HG03108 (cell line): ENCODE data around the gene LCE5A.
"Not testable (repeated sequence)": the region's sequence is repeated elsewhere in the genome, so short reads cannot be mapped to it uniquely, and the experiment has no call there.

Source experiments
- ATAC-seq: cut with Tn5 transposase; IDR thresholded peaks from one replicate; pipeline ENCODE4 v1.9.1; 2021; ENCODE audit warnings: moderate library complexity; ENCODE audit not compliant: unreplicated experiment

LCE5A gene

GRCh38 chr1:152510503-152510902 is at the start of gene LCE5A:
TSS of gene LCE5A (plus strand) at chr1:152510803. CDS start at chr1:152511535, 732 bp downstream.
- ATAC-seq = no peak

- no peak for ATAC-seq
Observed at GRCh38 chr1:152461544-152461943, 49.1 kb upstream of the LCE5A start.

GRCh38 chr1:152462636-152463035 is 48.0 kb upstream of the LCE5A start:
- ATAC-seq = no peak

- ATAC-seq = no peak
Observed at GRCh38 chr1:152466217-152466616, 44.4 kb upstream of the LCE5A start.

- no peak for ATAC-seq
Observed at GRCh38 chr1:152473887-152474537, 36.6 kb upstream of the LCE5A start.

- no peak for ATAC-seq
Observed at GRCh38 chr1:152479792-152480595, 30.6 kb upstream of the LCE5A start.

- ATAC-seq = no peak
Observed at GRCh38 chr1:152481869-152482664, 28.5 kb upstream of the LCE5A start.

GRCh38 chr1:152486400-152487006 is 24.1 kb upstream of the LCE5A start:
- ATAC-seq = no peak

GRCh38 chr1:152487871-152488270 is 22.7 kb upstream of the LCE5A start:
- no peak for ATAC-seq

GRCh38 chr1:152491537-152491936 is 19.1 kb upstream of the LCE5A start:
- ATAC-seq = not testable (repeated sequence)

GRCh38 chr1:152495066-152495675 is 15.4 kb upstream of the LCE5A start:
- no peak for ATAC-seq

- no peak for ATAC-seq
Observed at GRCh38 chr1:152497273-152497672, 13.3 kb upstream of the LCE5A start.

GRCh38 chr1:152501704-152502103 is 8.9 kb upstream of the LCE5A start:
- no peak for ATAC-seq

GRCh38 chr1:152502496-152503180 is 8.0 kb upstream of the LCE5A start:
- no peak for ATAC-seq

GRCh38 chr1:152505083-152505482 is 5.5 kb upstream of the LCE5A start:
- no peak for ATAC-seq

GRCh38 chr1:152506899-152507498 is 3.6 kb upstream of the LCE5A start:
- no peak for ATAC-seq

- ATAC-seq = no peak
Observed at GRCh38 chr1:152511596-152511995, 993 bp downstream of the LCE5A start.

- ATAC-seq = no peak
Observed at GRCh38 chr1:152513081-152513480, 2.5 kb downstream of the LCE5A start.

GRCh38 chr1:152514715-152515433 is 4.3 kb downstream of the LCE5A start:
- ATAC-seq = no peak
